GM18526 (cell line): ENCODE results near the gene ERAL1.

Experiments
- POLR2A ChIP-seq: IDR thresholded peaks from 3 replicates; pipeline ENCODE4 v1.6.1; 2011; ENCODE audit not compliant: insufficient read length; ENCODE audit errors: extremely low read depth

Gene ERAL1

GRCh38 chr17:28888832-28889231 is 34.0 kb downstream of the ERAL1 start:
- no peak for TF ChIP-seq POLR2A

DNA sequence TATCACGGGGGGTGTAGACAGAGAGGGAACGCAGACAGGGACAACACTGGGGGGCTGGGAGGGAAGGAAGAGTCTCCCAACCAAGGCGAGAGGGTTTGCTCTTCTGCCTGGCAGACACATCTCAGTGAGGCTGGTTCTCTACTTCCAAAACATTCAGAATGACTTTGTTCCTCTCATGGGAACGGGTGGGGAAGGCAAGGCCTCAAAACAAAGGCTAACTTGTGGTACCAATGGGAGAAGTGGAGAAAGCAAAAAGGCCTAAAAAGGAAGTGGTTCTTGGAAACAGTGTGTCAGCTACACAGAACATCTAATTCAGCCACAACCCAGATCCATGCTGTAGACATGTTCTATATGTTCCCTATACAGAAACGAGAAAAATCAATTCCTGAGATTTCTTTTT is 35.2 kb downstream of the ERAL1 start:
- no peak for TF ChIP-seq POLR2A

- no peak for TF ChIP-seq POLR2A
These were observed 36.4 kb downstream of the ERAL1 start for GRCh38 chr17:28891201-28891600.

- no peak for TF ChIP-seq POLR2A
These were observed 37.2 kb downstream of the ERAL1 start for GRCh38 chr17:28892024-28892423.

DNA sequence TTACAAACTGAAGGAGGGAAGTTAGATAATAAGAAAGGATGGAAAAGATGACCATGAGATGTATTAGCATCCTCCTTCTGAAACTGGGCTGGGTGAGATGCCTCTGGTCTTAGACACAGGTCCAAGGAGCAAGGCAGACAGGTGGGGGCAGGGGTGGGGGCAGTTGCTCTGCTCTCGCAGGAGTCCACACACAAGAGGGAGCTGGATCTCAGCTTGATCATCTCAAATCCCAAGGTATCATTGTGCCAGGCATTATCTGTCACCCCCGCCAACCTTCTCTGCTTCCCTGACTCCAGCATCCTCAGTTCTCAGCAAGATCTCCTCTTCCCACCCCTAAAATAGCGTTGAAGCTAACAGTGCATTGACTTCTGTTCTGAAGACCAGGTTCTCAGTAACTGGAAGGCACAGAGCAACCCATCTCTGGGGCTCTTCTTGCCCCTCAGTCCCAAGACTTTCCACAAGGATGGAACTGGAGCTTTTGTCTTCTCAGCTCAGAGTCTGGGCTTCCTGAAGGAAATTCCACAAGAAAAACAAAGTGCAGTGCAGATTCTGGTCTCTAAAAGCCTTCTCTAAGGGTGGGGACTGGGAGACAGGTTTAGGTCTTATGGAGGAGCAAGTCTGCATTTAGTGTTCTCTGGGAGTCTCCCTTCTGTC is 41.1 kb downstream of the ERAL1 start:
- TF ChIP-seq POLR2A: no peak

GRCh38 chr17:28896491-28896883 is 41.7 kb downstream of the ERAL1 start:
- no peak for TF ChIP-seq POLR2A

- TF ChIP-seq POLR2A: peak; percentile 41
These were observed 42.3 kb downstream of the ERAL1 start, which contains the start of gene FLOT2 for GRCh38 chr17:28896884-28897768. Gene FLOT2 (minus strand): TSS chr17:28897733. CDS start chr17:28897574, 159 bp downstream.

DNA sequence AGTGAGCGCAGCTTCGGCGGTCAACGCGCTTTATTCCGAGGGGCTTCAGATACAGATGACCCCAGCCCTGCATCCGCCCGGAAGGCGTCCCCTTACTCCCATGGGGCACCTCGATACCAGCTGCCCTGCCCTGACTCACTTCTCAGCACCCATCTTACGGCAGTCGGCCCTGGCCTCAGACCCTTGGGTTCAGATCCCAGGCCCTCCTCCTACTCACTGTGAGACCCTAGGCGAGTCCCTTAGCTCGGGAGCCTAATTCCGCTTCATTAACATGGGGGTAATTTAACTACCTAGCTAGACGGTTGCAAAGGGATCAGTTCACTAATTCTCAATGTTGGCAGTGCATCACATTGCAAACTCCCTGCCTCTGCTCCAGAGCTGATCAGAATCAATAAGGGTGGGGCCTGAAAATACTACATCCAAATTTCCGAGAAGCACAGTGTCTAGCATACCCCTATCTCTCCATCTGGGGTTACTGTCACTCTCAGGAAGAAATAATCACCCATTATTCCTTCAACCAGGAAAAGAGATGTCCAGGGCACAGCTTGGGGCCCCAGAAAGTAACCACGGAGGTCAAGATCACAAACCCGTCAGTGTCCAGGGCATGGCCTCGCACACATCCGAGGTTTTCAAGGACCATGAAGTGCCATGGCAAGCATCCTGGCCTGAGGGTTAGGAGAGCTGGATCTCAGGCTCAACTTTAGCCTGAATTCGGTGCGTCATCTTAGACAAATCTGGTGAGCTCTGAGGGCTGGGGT is 43.1 kb downstream of the ERAL1 start:
- no peak for TF ChIP-seq POLR2A

DNA sequence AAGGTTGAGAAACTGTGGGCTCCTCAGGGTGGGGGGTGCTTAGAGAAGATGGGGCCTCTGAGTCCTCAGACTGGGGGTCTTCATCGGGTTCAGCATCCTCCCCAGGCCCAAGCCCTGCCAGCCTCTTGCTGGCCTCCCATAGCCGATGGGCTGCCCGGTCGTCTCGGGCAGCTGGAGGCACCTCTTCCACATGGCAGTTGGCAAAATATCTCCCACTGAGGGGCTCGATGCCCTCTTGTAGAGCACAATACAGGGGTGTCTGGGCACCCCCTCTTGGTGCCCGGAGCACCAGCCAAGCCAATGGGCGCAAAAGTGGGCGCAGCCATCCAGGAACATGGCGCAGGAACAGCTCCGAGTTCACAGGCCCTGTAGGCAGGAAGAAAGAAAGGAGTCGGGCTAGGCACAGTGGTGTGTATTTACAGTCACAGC is 43.7 kb downstream of the ERAL1 start:
- no peak for TF ChIP-seq POLR2A

- no peak for TF ChIP-seq POLR2A
These were observed 44.5 kb downstream of the ERAL1 start for GRCh38 chr17:28899212-28899815.

GRCh38 chr17:28900986-28901726 is 46.3 kb downstream of the ERAL1 start:
- no peak for TF ChIP-seq POLR2A

DNA sequence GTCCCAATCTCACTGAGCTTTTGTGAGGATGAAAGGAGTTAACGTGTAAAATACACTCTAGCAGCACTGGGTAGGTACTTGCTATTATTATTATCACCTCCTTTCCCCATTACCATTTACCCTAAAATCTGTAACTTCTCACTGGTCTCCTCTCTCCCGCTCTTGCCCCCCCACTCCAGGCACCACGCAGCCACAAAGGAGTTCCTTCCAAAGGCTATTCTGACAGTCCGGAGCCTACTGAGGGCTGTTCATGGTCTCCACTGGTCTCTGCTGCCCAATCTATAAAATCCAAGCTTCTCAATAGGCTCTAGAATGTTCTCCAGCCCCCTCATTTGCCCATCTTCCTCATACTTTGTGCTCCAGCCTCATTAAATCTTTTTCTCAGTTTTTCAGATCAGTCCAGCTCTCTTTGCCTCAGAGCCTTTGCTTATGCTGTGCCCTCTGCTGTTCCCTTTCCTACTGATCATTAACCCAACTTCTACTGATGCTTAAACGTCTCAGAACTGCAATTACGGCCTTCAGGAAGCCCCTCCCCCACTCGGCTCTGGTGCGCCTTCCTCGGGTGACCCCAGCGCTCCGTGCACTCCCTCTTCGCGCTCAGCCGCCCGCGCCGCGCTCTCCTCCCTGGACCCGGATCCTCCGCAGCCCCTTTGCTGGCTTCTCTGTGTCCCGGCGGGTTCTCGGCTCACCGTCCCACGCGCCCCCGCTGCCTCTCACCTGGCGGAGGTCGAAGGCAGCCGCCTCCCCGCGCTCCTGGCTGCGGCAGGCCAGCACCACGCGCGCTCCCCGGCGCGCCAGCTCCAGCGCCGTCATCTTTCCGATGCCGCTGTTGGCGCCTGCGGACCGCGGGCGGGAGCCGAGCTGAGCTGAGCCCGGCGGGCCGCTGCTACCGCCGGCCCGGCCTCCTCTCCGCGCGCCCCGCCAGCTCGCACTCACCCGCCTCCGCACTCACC is 47.3 kb downstream of the ERAL1 start:
- TF ChIP-seq POLR2A: no peak

GRCh38 chr17:28902819-28903545 is 48.2 kb downstream of the ERAL1 start, which contains the start of gene DHRS13:
Gene DHRS13 (minus strand): TSS chr17:28903079. CDS start chr17:28902944, 135 bp downstream.
- TF ChIP-seq POLR2A: peak; percentile 31
